Spinal cord (tissue), 10 donors: ENCODE results near the gene CD151. TPM values are rescaled to one million over a fixed set of nuclear protein-coding genes. Genes with fewer than 3 reads are reported as not detected.

ENCODE experiments used
- DNase-seq, 6 donors: peaks; one replicate each; pipeline versions ENCODE4 v3.0.0 to v3.0.0-alpha.2; 2013 to 2015; ENCODE audit warnings: low spot score in 6 of 6, low read depth in 4 of 6
- H3K27ac ChIP-seq: one replicate; pipeline ENCODE4 v1.5.1; 2013; ENCODE audit warnings: low read depth, low read length, control low read depth
- H3K27me3 ChIP-seq: one replicate; pipeline ENCODE4 v1.6.1; 2013; ENCODE audit warnings: low read length; ENCODE audit not compliant: control insufficient read depth, insufficient read depth
- H3K36me3 ChIP-seq: one replicate; pipeline ENCODE4 v1.6.1; 2013; ENCODE audit warnings: low read length; ENCODE audit not compliant: control insufficient read depth, insufficient read depth
- H3K4me1 ChIP-seq: one replicate; pipeline ENCODE4 v1.6.1; 2013; ENCODE audit warnings: low read length; ENCODE audit not compliant: control insufficient read depth, insufficient read depth
- H3K4me3 ChIP-seq: one replicate; pipeline ENCODE4 v1.5.1; 2013; ENCODE audit warnings: low read depth, low read length, control low read depth
- H3K9me3 ChIP-seq: one replicate; pipeline ENCODE4 v1.6.1; 2013; ENCODE audit warnings: low read length; ENCODE audit not compliant: control insufficient read depth, insufficient read depth
- WGBS: methylation state at CpG from one replicate; pipeline ENCODE4 v1.1.5; 2013; ENCODE audit warnings: missing lambda C conversion rate; ENCODE audit not compliant: insufficient coverage; 5-methylcytosine and 5-hydroxymethylcytosine counted together
- polyA plus RNA-seq, 2 donors: library from polyadenylated mRNA; unstranded; fragments of 120-200 nt; gene quantifications; one replicate each; pipeline ENCODE4 v1.2.1, GENCODE V29; 2013; ENCODE audit not compliant: insufficient read length in 2 of 2
- total RNA-seq, 2 donors: library from RNA; depleted of rRNA in 1 of 2; stranded (reverse); fragments of 120-200 nt in 1 of 2; fragments of >200 nt in 1 of 2; gene quantifications; one replicate each; pipeline versions ENCODE4 v1.2.3 to v1.2.4, GENCODE V29; 2013 to 2014
- donor health status: healthy.

The CD151 gene
- total and polyA plus RNA-seq, 4 donors, result 71.8 to 185 (median 115) TPM

- H3K27ac ChIP-seq, result no peak overlapping the region
- peaks cover 80% of the 10 kb centered on the region for H3K36me3 ChIP-seq
- H3K27me3 ChIP-seq, result no peaks in the 10 kb centered on the region
- no peak for DNase-seq
- H3K4me3 ChIP-seq, result no peak overlapping the region
- 83% methylated on average over 22 of the region's 31 CpGs for WGBS
- H3K9me3 ChIP-seq, result no peaks in the 10 kb centered on the region
- peaks cover 37% of the 10 kb centered on the region for H3K4me1 ChIP-seq
These were observed 31.4 kb downstream of the CD151 start for GRCh38 chr11:863910-864827.

- H3K36me3 ChIP-seq, result peaks cover 85% of the 10 kb centered on the region
- WGBS, result 79% methylated on average over 10 of the region's 11 CpGs
- no peaks in the 10 kb centered on the region for H3K9me3 ChIP-seq
- H3K4me3 ChIP-seq, result no peak overlapping the region
- H3K27ac ChIP-seq, result no peak overlapping the region
- no peaks in the 10 kb centered on the region for H3K27me3 ChIP-seq
- DNase-seq, result no peak
- peaks cover 29% of the 10 kb centered on the region for H3K4me1 ChIP-seq
These were observed 32.1 kb downstream of the CD151 start for GRCh38 chr11:864898-865297.

GRCh38 chr11:865462-866430 lies 33.0 kb downstream of the CD151 start:
- no peak for DNase-seq
- Histone ChIP-seq H3K4me3 (no peak overlapping the region), H3K27me3 (no peaks in the 10 kb centered on the region), H3K27ac (no peak overlapping the region), H3K4me1 (peaks cover 23% of the 10 kb centered on the region), H3K36me3 (peaks cover 88% of the 10 kb centered on the region), H3K9me3 (no peaks in the 10 kb centered on the region)
- 82% methylated on average over 40 of the region's 41 CpGs for WGBS

GRCh38 chr11:866481-866880 lies 33.7 kb downstream of the CD151 start:
- H3K36me3 ChIP-seq, result peaks cover 94% of the 10 kb centered on the region
- H3K4me3 ChIP-seq, result no peak overlapping the region
- no peak overlapping the region for H3K27ac ChIP-seq
- H3K27me3 ChIP-seq, result no peaks in the 10 kb centered on the region
- 89% methylated on average over 13 of the region's 14 CpGs for WGBS
- H3K4me1 ChIP-seq, result peaks cover 23% of the 10 kb centered on the region
- no peaks in the 10 kb centered on the region for H3K9me3 ChIP-seq
- DNase-seq, result no peak

- DNase-seq, result no peak
- WGBS, result 92% methylated on average over 5 of the region's 8 CpGs
- peaks cover 98% of the 10 kb centered on the region for H3K36me3 ChIP-seq
- H3K9me3 ChIP-seq, result no peaks in the 10 kb centered on the region
- no peak overlapping the region for H3K4me3 ChIP-seq
- H3K4me1 ChIP-seq, result peaks cover 9% of the 10 kb centered on the region
- no peaks in the 10 kb centered on the region for H3K27me3 ChIP-seq
- no peak overlapping the region for H3K27ac ChIP-seq
These were observed 35.2 kb downstream of the CD151 start for GRCh38 chr11:867856-868358.

- Histone ChIP-seq H3K9me3 (no peaks in the 10 kb centered on the region), H3K36me3 (peaks cover 98% of the 10 kb centered on the region), H3K4me1 (peaks cover 4% of the 10 kb centered on the region), H3K27me3 (no peaks in the 10 kb centered on the region), H3K27ac (no peak overlapping the region), H3K4me3 (no peak overlapping the region)
- WGBS, result 89% methylated on average over 17 of the region's 17 CpGs
- no peak for DNase-seq
These were observed 35.6 kb downstream of the CD151 start for GRCh38 chr11:868394-868793.

- Histone ChIP-seq H3K36me3 (peaks cover 96% of the 10 kb centered on the region), H3K27ac (no peak overlapping the region), H3K9me3 (no peaks in the 10 kb centered on the region), H3K27me3 (no peaks in the 10 kb centered on the region), H3K4me3 (no peak overlapping the region), H3K4me1 (no peaks in the 10 kb centered on the region)
- DNase-seq, result no peak
- WGBS, result 90% methylated on average over 10 of the region's 12 CpGs
These were observed 36.0 kb downstream of the CD151 start for GRCh38 chr11:868802-869201.

- no peaks in the 10 kb centered on the region for H3K9me3 ChIP-seq
- H3K4me3 ChIP-seq, result no peak overlapping the region
- no peak for DNase-seq
- peaks cover 92% of the 10 kb centered on the region for H3K36me3 ChIP-seq
- WGBS, result 85% methylated on average over 25 of the region's 25 CpGs
- no peak overlapping the region for H3K27ac ChIP-seq
- no peaks in the 10 kb centered on the region for H3K4me1 ChIP-seq
- no peaks in the 10 kb centered on the region for H3K27me3 ChIP-seq
These were observed 36.8 kb downstream of the CD151 start for GRCh38 chr11:869399-870126.

GRCh38 chr11:870127-870413 lies 37.3 kb downstream of the CD151 start:
- 42% methylated on average over 8 of the region's 8 CpGs for WGBS
- Histone ChIP-seq H3K9me3 (no peaks in the 10 kb centered on the region), H3K27ac (no peak overlapping the region), H3K4me3 (no peak overlapping the region), H3K4me1 (no peaks in the 10 kb centered on the region), H3K36me3 (peaks cover 92% of the 10 kb centered on the region), H3K27me3 (no peaks in the 10 kb centered on the region)
- DNase-seq, result no peak
